NCI-H2227 (cell line): ENCODE data around the gene CELF2.
"Not testable (repeated sequence)": the region's sequence is repeated elsewhere in the genome, so short reads cannot be mapped to it uniquely, and the experiment has no call there.

Experiments
- DNase-seq: peaks from one replicate; lab custom pipeline; 2025; ENCODE audit not compliant: unreplicated experiment; lab: John Stamatoyannopoulos, UW

The CELF2 gene

GRCh38 chr10:11017570-11018431 lies at the start of gene CELF2:
Gene CELF2, plus strand, starts transcription at chr10:11017872. Its CDS starts 218 bp downstream, at chr10:11018090.
- DNase-seq = peak; percentile 45

- DNase-seq = no peak
Observed at GRCh38 chr10:10968257-10968588, 49.4 kb upstream of the CELF2 start.

- no peak for DNase-seq
Observed at GRCh38 chr10:10973310-10973709, 44.4 kb upstream of the CELF2 start.

GRCh38 chr10:10975647-10976046 lies 42.0 kb upstream of the CELF2 start:
- DNase-seq = no peak

GRCh38 chr10:10976652-10977051 lies 41.0 kb upstream of the CELF2 start:
- DNase-seq = no peak

- DNase-seq = no peak
Observed at GRCh38 chr10:10977226-10977956, 40.3 kb upstream of the CELF2 start.

GRCh38 chr10:10977978-10978377 lies 39.7 kb upstream of the CELF2 start:
- DNase-seq = no peak

- DNase-seq = no peak
Observed at GRCh38 chr10:10985361-10985760, 32.3 kb upstream of the CELF2 start.

- no peak for DNase-seq
Observed at GRCh38 chr10:10986606-10987005, 31.1 kb upstream of the CELF2 start.

GRCh38 chr10:10987111-10987510 lies 30.6 kb upstream of the CELF2 start:
- DNase-seq = no peak

GRCh38 chr10:10989669-10990068 lies 28.0 kb upstream of the CELF2 start:
- no peak for DNase-seq

GRCh38 chr10:10991144-10991543 lies 26.5 kb upstream of the CELF2 start:
- no peak for DNase-seq

GRCh38 chr10:10992072-10992471 lies 25.6 kb upstream of the CELF2 start:
- no peak for DNase-seq

GRCh38 chr10:10992961-10993714 lies 24.5 kb upstream of the CELF2 start:
- DNase-seq = no peak

- DNase-seq = no peak
Observed at GRCh38 chr10:10993785-10994184, 23.9 kb upstream of the CELF2 start.

- DNase-seq = no peak
Observed at GRCh38 chr10:10994360-10994759, 23.3 kb upstream of the CELF2 start.

GRCh38 chr10:10995120-10995519 lies 22.6 kb upstream of the CELF2 start:
- no peak for DNase-seq

- DNase-seq = no peak
Observed at GRCh38 chr10:10996966-10997620, 20.6 kb upstream of the CELF2 start.

GRCh38 chr10:10999501-10999900 lies 18.2 kb upstream of the CELF2 start:
- not testable (repeated sequence) for DNase-seq

- DNase-seq = no peak
Observed at GRCh38 chr10:11002485-11002884, 15.2 kb upstream of the CELF2 start.

GRCh38 chr10:11002916-11003315 lies 14.8 kb upstream of the CELF2 start:
- no peak for DNase-seq
